ENCODE results near the gene SMCHD1. TPM values are rescaled to one million over a fixed set of nuclear protein-coding genes. Genes with fewer than 3 reads are reported as not detected.

The SMCHD1 gene
- total RNA-seq, 1 donor from 2014 or later = 54.1 TPM

- Histone ChIP-seq H3K27me3 (no peaks in the 10 kb centered on the region), H3K4me3 (no peak overlapping the region), H3K9me3 (no peaks in the 10 kb centered on the region), H3K27ac (no peak overlapping the region), H3K4me1 (no peaks in the 10 kb centered on the region), H3K36me3 (peaks cover 87% of the 10 kb centered on the region)
- intact Hi-C loops (cut with DNase I) = no loop called here
- ATAC-seq (no peak), DNase-seq (no peak)
- TF ChIP-seq, protein P1, sequence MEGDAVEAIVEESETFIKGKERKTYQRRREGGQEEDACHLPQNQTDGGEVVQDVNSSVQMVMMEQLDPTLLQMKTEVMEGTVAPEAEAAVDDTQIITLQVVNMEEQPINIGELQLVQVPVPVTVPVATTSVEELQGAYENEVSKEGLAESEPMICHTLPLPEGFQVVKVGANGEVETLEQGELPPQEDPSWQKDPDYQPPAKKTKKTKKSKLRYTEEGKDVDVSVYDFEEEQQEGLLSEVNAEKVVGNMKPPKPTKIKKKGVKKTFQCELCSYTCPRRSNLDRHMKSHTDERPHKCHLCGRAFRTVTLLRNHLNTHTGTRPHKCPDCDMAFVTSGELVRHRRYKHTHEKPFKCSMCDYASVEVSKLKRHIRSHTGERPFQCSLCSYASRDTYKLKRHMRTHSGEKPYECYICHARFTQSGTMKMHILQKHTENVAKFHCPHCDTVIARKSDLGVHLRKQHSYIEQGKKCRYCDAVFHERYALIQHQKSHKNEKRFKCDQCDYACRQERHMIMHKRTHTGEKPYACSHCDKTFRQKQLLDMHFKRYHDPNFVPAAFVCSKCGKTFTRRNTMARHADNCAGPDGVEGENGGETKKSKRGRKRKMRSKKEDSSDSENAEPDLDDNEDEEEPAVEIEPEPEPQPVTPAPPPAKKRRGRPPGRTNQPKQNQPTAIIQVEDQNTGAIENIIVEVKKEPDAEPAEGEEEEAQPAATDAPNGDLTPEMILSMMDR (IDR thresholded peaks at IDR 0.05) = no peak
These were observed 131.7 kb downstream of the SMCHD1 start for GRCh38 chr18:2787225-2787624.

- Histone ChIP-seq H3K4me3 (no peak overlapping the region), H3K27ac (no peak overlapping the region), H3K4me1 (no peaks in the 10 kb centered on the region), H3K36me3 (peaks cover 72% of the 10 kb centered on the region), H3K27me3 (no peaks in the 10 kb centered on the region), H3K9me3 (no peaks in the 10 kb centered on the region)
- intact Hi-C loops (cut with DNase I) = no loop called here
- TF ChIP-seq, protein P1 (IDR thresholded peaks at IDR 0.05) = no peak
- ATAC-seq (no peak), DNase-seq (no peak)
These were observed 136.9 kb downstream of the SMCHD1 start for GRCh38 chr18:2792395-2792794.

DNA sequence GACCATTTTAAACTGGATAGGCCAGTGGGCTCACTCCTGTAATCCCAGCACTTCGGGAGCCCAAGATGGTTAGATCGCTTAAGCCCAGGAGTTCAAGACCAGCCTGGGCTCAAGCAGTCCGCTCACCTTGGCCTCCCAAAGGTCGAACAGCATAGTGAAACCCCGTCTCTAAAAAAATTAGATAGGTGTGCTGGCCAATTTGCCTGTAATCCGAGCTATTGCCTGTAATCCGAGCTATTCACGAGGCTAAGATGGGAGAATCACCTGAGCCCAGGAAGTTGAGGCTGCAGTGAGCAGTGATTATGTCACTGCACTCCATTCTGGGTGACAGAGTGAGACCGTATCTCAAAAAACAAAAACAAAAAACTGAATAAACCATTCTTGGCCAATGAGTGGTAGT lies 138.6 kb downstream of the SMCHD1 start:
- H3K36me3 ChIP-seq = peaks cover 66% of the 10 kb centered on the region
- H3K4me1 ChIP-seq = no peaks in the 10 kb centered on the region
- no peaks in the 10 kb centered on the region for H3K9me3 ChIP-seq
- no peak for ATAC-seq
- H3K27ac ChIP-seq = no peak overlapping the region
- H3K27me3 ChIP-seq = no peaks in the 10 kb centered on the region
- H3K4me3 ChIP-seq = no peak overlapping the region
- intact Hi-C loops (cut with DNase I) = no loop called here
- DNase-seq = no peak
- TF ChIP-seq, protein P1 (IDR thresholded peaks at IDR 0.05) = no peak

DNA sequence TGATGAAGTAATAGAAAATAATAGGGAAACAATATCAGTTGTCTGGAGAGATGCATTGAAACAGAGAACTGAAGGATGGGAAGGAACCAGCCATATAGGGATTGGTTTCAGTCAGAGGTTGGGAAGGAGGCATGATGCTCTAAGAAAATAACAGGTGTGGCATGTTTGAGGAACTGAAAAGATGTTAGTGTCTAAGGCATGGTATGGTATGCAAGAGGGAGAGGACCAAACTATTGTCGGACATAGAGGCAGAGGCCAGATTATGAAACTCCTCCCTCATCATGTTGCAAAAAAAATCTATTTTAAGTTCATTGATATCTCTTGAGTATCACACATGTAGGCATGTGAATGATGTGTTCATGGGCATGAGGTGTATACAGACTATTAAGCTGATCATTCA lies 142.4 kb downstream of the SMCHD1 start:
- ATAC-seq = no peak
- no peaks in the 10 kb centered on the region for H3K9me3 ChIP-seq
- H3K27ac ChIP-seq = no peak overlapping the region
- no peak for DNase-seq
- peaks cover 71% of the 10 kb centered on the region for H3K36me3 ChIP-seq
- H3K27me3 ChIP-seq = no peaks in the 10 kb centered on the region
- H3K4me3 ChIP-seq = no peak overlapping the region
- intact Hi-C loops (cut with DNase I) = no loop called here
- TF ChIP-seq, protein P1 (IDR thresholded peaks at IDR 0.05) = no peak
- H3K4me1 ChIP-seq = no peaks in the 10 kb centered on the region

- ATAC-seq (no peak), DNase-seq (no peak)
- Histone ChIP-seq H3K36me3 (peaks cover 71% of the 10 kb centered on the region), H3K4me3 (no peak overlapping the region), H3K27me3 (no peaks in the 10 kb centered on the region), H3K27ac (no peak overlapping the region), H3K9me3 (no peaks in the 10 kb centered on the region), H3K4me1 (no peaks in the 10 kb centered on the region)
- TF ChIP-seq, protein P1 (IDR thresholded peaks at IDR 0.05) = no peak
- intact Hi-C loops (cut with DNase I) = no loop called here
These were observed 143.8 kb downstream of the SMCHD1 start for GRCh38 chr18:2799369-2799768.
